Effector memory CD8-positive, alpha-beta T cell (primary cell): Measurements from ENCODE around the gene VAV3.

Experiments
- ATAC-seq: fragments of 150-1000 bp; cut with Tn5 transposase; replicated peaks from 2 replicates; pipeline ENCODE4 v1.10.0; 2021; ENCODE audit warnings: mild to moderate bottlenecking, moderate library complexity
- DNase-seq, 3 experiments: peaks; one replicate each; pipeline ENCODE4 v3.0.0; 2021
- H3K27ac Mint-ChIP-seq, 2 donors: one replicate each; pipeline ENCODE4 v1.8.0; 2022; ENCODE audit warnings: mild to moderate bottlenecking in 2 of 2, mixed read lengths in 2 of 2, moderate library complexity in 2 of 2
- H3K27me3 Mint-ChIP-seq, 2 donors: one replicate each; pipeline ENCODE4 v1.8.0; 2022; ENCODE audit warnings: mixed read lengths in 2 of 2
- H3K36me3 Mint-ChIP-seq: one replicate; pipeline ENCODE4 v1.8.0; 2022; ENCODE audit warnings: mild to moderate bottlenecking, moderate library complexity, mixed read lengths; ENCODE audit not compliant: insufficient read depth
- H3K4me1 Mint-ChIP-seq, 2 donors: one replicate each; pipeline ENCODE4 v1.8.0; 2022; ENCODE audit warnings: low read depth in 2 of 2, mixed read lengths in 2 of 2
- H3K4me3 Mint-ChIP-seq, 2 donors: one replicate each; pipeline ENCODE4 v1.8.0; 2022; ENCODE audit warnings: mild to moderate bottlenecking in 2 of 2, mixed read lengths in 2 of 2, moderate library complexity in 2 of 2
- H3K9me3 Mint-ChIP-seq, 2 donors: one replicate each; pipeline ENCODE4 v1.8.0; 2022; ENCODE audit warnings: mixed read lengths in 2 of 2

Gene VAV3

GRCh38 chr1:107572674-107573211, 392.2 kb downstream of the VAV3 start:
- Mint-ChIP-seq H3K36me3 (no peaks in the 10 kb centered on the region), H3K4me1 (no peaks in the 10 kb centered on the region), H3K4me3 (no peak overlapping the region), H3K9me3 (no peaks in the 10 kb centered on the region), H3K27me3 (no peaks in the 10 kb centered on the region), H3K27ac (no peak overlapping the region)
- no peak for DNase-seq
- ATAC-seq: no peak

GRCh38 chr1:107570768-107571167, 394.2 kb downstream of the VAV3 start:
- Mint-ChIP-seq H3K9me3 (no peaks in the 10 kb centered on the region), H3K4me1 (no peaks in the 10 kb centered on the region), H3K27ac (no peak overlapping the region), H3K36me3 (no peaks in the 10 kb centered on the region), H3K27me3 (no peaks in the 10 kb centered on the region), H3K4me3 (no peak overlapping the region)
- no peak for ATAC-seq
- DNase-seq: no peak

- H3K4me1 Mint-ChIP-seq: no peaks in the 10 kb centered on the region
- ATAC-seq (no peak), DNase-seq (no peak)
- H3K9me3 Mint-ChIP-seq: no peaks in the 10 kb centered on the region
- no peaks in the 10 kb centered on the region for H3K27me3 Mint-ChIP-seq
- H3K36me3 Mint-ChIP-seq: no peaks in the 10 kb centered on the region
- H3K4me3 Mint-ChIP-seq: no peak overlapping the region
- H3K27ac Mint-ChIP-seq: no peak overlapping the region
These were observed 401.5 kb downstream of the VAV3 start for GRCh38 chr1:107563441-107563840.

GRCh38 chr1:107559881-107560280, 405.1 kb downstream of the VAV3 start:
- Mint-ChIP-seq H3K36me3 (no peaks in the 10 kb centered on the region), H3K4me3 (no peak overlapping the region), H3K27me3 (no peaks in the 10 kb centered on the region), H3K27ac (no peak overlapping the region), H3K4me1 (no peaks in the 10 kb centered on the region), H3K9me3 (no peaks in the 10 kb centered on the region)
- DNase-seq: no peak
- no peak for ATAC-seq

GRCh38 chr1:107557095-107557494, 407.9 kb downstream of the VAV3 start:
- H3K36me3 Mint-ChIP-seq: no peaks in the 10 kb centered on the region
- H3K27me3 Mint-ChIP-seq: no peaks in the 10 kb centered on the region
- H3K27ac Mint-ChIP-seq: no peak overlapping the region
- no peaks in the 10 kb centered on the region for H3K4me1 Mint-ChIP-seq
- peaks cover 0 to 1% of the 10 kb centered on the region in 2 donors for H3K9me3 Mint-ChIP-seq
- ATAC-seq: no peak
- H3K4me3 Mint-ChIP-seq: no peak overlapping the region
- no peak for DNase-seq

GRCh38 chr1:107555578-107555977, 409.4 kb downstream of the VAV3 start:
- Mint-ChIP-seq H3K36me3 (no peaks in the 10 kb centered on the region), H3K27ac (no peak overlapping the region), H3K27me3 (no peaks in the 10 kb centered on the region), H3K4me1 (no peaks in the 10 kb centered on the region), H3K9me3 (peaks cover 0 to 1% of the 10 kb centered on the region in 2 donors), H3K4me3 (no peak overlapping the region)
- no peak for DNase-seq
- ATAC-seq: no peak

GRCh38 chr1:107552781-107553180, 412.2 kb downstream of the VAV3 start:
- H3K4me3 Mint-ChIP-seq: no peak overlapping the region
- no peak overlapping the region for H3K27ac Mint-ChIP-seq
- DNase-seq (no peak), ATAC-seq (no peak)
- H3K4me1 Mint-ChIP-seq: no peaks in the 10 kb centered on the region
- peaks cover 0 to 1% of the 10 kb centered on the region in 2 donors for H3K9me3 Mint-ChIP-seq
- no peaks in the 10 kb centered on the region for H3K27me3 Mint-ChIP-seq
- no peaks in the 10 kb centered on the region for H3K36me3 Mint-ChIP-seq

GRCh38 chr1:107551456-107551855, 413.5 kb downstream of the VAV3 start:
- Mint-ChIP-seq H3K9me3 (peaks cover 0 to 1% of the 10 kb centered on the region in 2 donors), H3K36me3 (no peaks in the 10 kb centered on the region), H3K4me1 (no peaks in the 10 kb centered on the region), H3K4me3 (no peak overlapping the region), H3K27me3 (no peaks in the 10 kb centered on the region), H3K27ac (no peak overlapping the region)
- no peak for DNase-seq
- no peak for ATAC-seq

- Mint-ChIP-seq H3K27ac (no peak overlapping the region), H3K9me3 (peaks cover 0 to 1% of the 10 kb centered on the region in 2 donors), H3K4me1 (no peaks in the 10 kb centered on the region), H3K27me3 (no peaks in the 10 kb centered on the region), H3K36me3 (no peaks in the 10 kb centered on the region), H3K4me3 (no peak overlapping the region)
- DNase-seq: no peak
- ATAC-seq: no peak
These were observed 414.6 kb downstream of the VAV3 start for GRCh38 chr1:107550358-107550757.

- DNase-seq (no peak), ATAC-seq (no peak)
- no peak overlapping the region for H3K27ac Mint-ChIP-seq
- H3K9me3 Mint-ChIP-seq: peaks cover 0 to under 1% of the 10 kb centered on the region in 2 donors
- no peak overlapping the region for H3K4me3 Mint-ChIP-seq
- H3K36me3 Mint-ChIP-seq: no peaks in the 10 kb centered on the region
- H3K4me1 Mint-ChIP-seq: no peaks in the 10 kb centered on the region
- no peaks in the 10 kb centered on the region for H3K27me3 Mint-ChIP-seq
These were observed 415.7 kb downstream of the VAV3 start for GRCh38 chr1:107549152-107549810.

- no peaks in the 10 kb centered on the region for H3K9me3 Mint-ChIP-seq
- H3K27ac Mint-ChIP-seq: no peak overlapping the region
- no peaks in the 10 kb centered on the region for H3K4me1 Mint-ChIP-seq
- H3K4me3 Mint-ChIP-seq: no peak overlapping the region
- no peaks in the 10 kb centered on the region for H3K27me3 Mint-ChIP-seq
- no peak for ATAC-seq
- H3K36me3 Mint-ChIP-seq: no peaks in the 10 kb centered on the region
- no peak for DNase-seq
These were observed 416.7 kb downstream of the VAV3 start for GRCh38 chr1:107548276-107548675.

- Mint-ChIP-seq H3K36me3 (no peaks in the 10 kb centered on the region), H3K4me1 (no peaks in the 10 kb centered on the region), H3K9me3 (no peaks in the 10 kb centered on the region), H3K4me3 (no peak overlapping the region), H3K27me3 (no peaks in the 10 kb centered on the region), H3K27ac (no peak overlapping the region)
- ATAC-seq: no peak
- DNase-seq: no peak
These were observed 417.4 kb downstream of the VAV3 start for GRCh38 chr1:107547363-107548155.

GRCh38 chr1:107546576-107546975, 418.4 kb downstream of the VAV3 start:
- DNase-seq (no peak), ATAC-seq (no peak)
- Mint-ChIP-seq H3K36me3 (no peaks in the 10 kb centered on the region), H3K27ac (no peak overlapping the region), H3K4me1 (no peaks in the 10 kb centered on the region), H3K27me3 (no peaks in the 10 kb centered on the region), H3K9me3 (no peaks in the 10 kb centered on the region), H3K4me3 (no peak overlapping the region)

GRCh38 chr1:107545879-107546278, 419.1 kb downstream of the VAV3 start:
- H3K36me3 Mint-ChIP-seq: no peaks in the 10 kb centered on the region
- no peaks in the 10 kb centered on the region for H3K4me1 Mint-ChIP-seq
- no peak for DNase-seq
- no peaks in the 10 kb centered on the region for H3K9me3 Mint-ChIP-seq
- H3K27me3 Mint-ChIP-seq: peaks cover 3 to 5% of the 10 kb centered on the region in 2 donors
- H3K27ac Mint-ChIP-seq: no peak overlapping the region
- ATAC-seq: no peak
- H3K4me3 Mint-ChIP-seq: no peak overlapping the region
